Body of pancreas (tissue), 4 donors: ENCODE results near the gene ARL14EPL.

Source experiments
- POLR2A ChIP-seq, 3 donors: fragments of 450-650 bp; IDR thresholded peaks; one replicate each; pipeline ENCODE4 v1.6.1; 2016; ENCODE audit warnings: antibody characterized with exemption in 3 of 3, mild to moderate bottlenecking in 2 of 3
- TF ChIP-seq, protein P1 (sequence below), 7 experiments: fragments of 450-650 bp in 4 of 7; fragments of 200-600 bp in 3 of 7; sonication (generic) in 3 of 7; IDR thresholded peaks; one replicate each; pipeline ENCODE4 v1.5.1; 2016 to 2019; ENCODE audit warnings: antibody characterized with exemption in 7 of 7

- TF ChIP-seq POLR2A (IDR thresholded peaks at IDR 0.05): no peak
- TF ChIP-seq, protein P1, sequence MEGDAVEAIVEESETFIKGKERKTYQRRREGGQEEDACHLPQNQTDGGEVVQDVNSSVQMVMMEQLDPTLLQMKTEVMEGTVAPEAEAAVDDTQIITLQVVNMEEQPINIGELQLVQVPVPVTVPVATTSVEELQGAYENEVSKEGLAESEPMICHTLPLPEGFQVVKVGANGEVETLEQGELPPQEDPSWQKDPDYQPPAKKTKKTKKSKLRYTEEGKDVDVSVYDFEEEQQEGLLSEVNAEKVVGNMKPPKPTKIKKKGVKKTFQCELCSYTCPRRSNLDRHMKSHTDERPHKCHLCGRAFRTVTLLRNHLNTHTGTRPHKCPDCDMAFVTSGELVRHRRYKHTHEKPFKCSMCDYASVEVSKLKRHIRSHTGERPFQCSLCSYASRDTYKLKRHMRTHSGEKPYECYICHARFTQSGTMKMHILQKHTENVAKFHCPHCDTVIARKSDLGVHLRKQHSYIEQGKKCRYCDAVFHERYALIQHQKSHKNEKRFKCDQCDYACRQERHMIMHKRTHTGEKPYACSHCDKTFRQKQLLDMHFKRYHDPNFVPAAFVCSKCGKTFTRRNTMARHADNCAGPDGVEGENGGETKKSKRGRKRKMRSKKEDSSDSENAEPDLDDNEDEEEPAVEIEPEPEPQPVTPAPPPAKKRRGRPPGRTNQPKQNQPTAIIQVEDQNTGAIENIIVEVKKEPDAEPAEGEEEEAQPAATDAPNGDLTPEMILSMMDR (IDR thresholded peaks at IDR 0.05): no peak
Observed at GRCh38 chr5:116071211-116071610, 38.9 kb downstream of the ARL14EPL start.
